CD4-positive, alpha-beta T cell treated with Interleukin-2 at 100 ng/mL for 4 hours (primary cell): ENCODE data around the gene ZNF423.

ENCODE experiments used
- DNase-seq: peaks from one replicate; pipeline ENCODE4 v3.0.0-alpha.2; 2020; ENCODE audit warnings: low spot score

ZNF423 gene

DNA sequence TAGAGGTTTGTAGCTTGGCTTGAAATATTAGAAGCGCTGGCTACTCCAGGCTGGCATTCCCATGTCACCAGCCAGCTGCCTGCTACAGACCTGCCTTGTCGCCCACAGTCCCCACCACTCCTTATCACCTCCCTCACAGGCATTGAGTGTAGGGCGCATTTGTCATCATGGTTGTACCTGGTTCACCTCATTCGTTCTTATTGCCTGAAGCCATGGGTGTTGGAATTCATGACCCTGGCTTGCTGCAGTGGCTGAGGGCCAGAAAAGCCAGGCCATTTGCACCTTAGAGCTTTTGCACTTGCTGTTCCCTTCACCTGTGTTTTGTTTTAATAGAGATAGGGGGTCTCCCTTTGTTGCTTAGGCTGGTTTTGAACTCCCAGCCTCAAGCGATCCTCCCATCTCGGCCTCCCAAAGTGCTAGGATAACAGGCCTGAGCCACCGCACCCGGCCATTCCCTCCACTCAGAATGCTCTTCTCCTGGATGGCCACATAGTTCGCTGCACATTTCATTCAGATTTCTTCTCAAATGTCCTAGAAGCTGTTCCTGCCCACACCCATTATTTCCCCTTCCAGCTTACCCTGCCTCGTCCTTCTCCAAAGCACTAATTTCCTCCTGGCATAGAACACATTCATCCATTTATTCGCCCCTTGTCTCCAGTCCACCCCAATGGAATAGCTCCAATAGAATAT, 384.7 kb downstream of the ZNF423 start:
- no peak for DNase-seq

DNA sequence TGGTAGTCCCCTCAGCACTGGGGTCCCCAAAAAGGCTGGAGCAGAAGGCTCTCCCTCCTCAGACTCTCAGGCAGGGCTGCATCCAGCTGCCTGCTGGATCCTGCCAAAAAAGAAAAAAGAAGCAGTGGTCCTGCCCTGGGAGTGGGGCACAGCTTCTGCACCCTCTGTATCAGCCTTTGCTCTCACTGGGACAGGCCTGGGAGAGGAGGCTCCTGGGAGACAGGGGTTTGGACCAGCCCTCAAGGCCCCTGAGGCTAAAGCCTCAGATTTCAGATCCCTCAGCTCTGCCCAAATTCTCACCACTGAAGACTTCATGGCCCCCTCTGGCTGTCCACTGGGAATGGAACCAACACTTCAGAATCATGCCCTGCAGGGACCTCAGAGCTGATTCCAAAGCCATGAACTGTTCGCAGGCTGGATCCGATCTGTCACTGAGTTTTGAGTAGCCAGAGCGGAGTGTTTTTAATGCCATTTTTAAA, 385.4 kb downstream of the ZNF423 start:
- DNase-seq, result no peak

DNA sequence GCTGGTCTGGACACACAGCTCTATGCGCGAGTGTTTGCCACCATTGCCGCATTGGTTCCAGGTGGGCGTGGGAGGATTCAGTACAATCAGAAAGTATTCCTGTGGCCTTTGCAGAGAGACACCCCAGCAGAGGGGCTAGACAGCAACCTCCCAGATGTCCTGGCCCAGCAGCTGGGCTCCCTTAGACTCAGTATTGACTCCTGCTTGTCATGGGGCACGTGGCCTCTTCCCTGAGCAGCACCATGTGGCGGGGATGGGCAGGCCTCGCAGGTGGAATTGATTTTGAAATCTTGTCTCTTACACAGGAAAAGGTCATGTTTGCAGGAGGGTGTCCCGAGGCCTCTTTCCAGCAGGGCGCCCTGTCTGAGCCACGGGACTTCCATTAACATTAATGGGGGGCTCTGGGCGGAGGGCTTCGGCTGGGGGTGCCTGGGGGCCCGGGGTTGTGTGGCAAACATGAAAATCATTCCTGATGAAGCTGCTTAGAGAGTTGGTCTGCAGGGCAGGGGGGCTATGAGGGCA, 385.9 kb downstream of the ZNF423 start:
- no peak for DNase-seq

DNA sequence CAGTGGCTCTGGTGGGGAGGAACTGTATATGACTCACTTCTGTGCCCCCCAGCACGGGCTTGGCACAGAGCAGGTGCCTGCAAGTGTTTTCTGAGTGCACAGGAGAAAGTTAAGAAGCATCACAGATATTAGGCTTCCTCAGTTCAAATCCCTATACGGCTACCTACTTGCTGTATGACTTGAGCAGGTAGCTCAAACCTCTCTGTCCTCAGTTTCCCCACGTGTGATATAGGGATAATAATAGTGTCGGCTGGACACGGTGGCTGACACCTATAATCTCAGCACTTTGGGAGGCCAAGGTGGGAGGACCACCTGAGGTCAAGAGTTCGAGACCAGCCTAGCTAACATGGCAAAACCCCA, 386.6 kb downstream of the ZNF423 start:
- DNase-seq, result no peak

DNA sequence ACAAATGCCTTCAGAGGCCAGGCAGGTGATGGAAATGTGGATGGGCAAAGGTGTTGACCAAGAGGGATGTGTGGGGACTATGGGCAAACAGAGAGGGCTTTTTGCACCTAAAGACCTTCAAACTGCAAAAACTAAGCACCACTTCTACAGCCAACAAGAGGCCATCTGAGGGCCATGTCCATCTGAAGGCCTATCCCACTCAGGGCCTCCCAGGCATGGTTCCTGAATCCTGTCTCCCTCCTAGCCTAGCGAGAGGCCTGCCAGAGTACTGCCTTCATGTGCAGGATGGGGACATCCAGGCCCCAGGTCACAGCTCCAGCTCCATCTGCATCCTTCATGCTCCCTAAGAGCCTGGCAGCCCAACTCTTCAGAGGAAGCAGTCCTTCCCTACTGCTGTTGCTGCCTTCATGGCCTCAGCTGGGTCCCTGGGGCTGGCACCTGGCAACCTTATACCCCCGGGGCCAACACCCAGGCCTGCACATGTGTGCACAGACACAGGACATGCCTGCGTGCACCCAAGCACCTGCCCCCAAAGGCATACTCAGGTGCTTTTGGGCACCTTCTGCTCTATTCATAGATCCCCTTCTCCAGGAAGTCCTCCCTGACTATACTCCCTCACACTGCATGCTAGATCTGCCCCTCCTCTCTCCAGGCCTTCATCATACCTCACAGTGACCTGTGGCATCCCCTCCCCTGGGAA, 387.2 kb downstream of the ZNF423 start:
- no peak for DNase-seq

DNA sequence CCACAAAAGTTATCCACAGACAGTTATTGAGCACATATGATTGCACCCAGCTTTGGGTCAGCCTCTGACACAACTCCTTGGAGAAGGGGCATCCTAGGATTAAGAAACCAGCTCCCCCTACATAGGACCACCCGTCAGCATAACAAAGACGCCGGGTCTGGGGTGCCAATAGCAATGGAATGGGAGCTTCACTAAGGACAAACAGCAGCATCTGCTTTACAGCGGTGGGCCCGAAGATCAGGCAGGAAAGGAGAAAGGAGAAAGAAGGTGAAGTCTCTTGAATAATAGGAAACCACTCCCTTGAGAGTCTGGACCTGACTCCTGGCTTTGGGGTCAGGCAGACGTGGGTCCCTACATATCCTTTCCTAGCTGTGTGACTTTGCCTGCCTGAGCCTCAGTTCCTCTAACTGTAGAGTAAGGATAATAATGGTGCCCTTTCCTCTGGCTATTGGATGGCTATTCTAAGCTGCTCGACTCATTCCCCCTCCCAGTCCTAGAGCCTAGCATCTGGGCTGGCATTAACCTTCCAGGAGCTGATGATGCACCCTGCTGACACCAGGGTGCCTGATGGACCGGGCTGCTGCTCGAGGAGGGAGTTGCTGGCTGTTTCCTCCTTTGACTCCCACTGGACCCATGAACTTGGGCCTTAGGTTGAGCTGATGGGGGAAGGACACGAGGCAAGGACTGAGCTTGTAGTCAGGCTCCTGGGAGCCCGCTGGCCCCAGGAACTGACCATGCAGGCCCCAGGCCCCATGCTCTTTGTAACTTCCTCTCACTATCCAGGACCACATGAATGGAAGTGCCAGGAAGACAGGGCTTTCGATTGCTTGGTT, 388.2 kb downstream of the ZNF423 start:
- no peak for DNase-seq

DNA sequence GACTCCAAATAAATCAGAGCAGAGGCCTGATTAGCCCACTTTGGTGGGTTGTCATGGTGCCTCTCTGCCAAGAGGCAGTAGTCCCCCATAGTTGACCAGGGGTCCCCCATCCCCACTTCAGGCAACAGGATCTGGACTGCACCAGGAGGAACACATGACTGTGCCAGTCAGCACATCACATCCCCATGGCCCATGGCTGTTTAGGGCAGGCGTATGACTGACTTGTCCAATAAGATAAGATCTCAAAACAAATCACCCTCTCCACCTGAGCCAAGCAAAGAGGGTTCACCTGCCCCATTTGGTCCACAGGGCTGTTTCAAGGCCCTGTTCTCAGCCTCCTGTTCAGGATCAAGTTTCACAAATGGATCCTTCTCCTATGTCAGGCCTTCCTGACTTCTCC, 389.0 kb downstream of the ZNF423 start:
- no peak for DNase-seq

DNA sequence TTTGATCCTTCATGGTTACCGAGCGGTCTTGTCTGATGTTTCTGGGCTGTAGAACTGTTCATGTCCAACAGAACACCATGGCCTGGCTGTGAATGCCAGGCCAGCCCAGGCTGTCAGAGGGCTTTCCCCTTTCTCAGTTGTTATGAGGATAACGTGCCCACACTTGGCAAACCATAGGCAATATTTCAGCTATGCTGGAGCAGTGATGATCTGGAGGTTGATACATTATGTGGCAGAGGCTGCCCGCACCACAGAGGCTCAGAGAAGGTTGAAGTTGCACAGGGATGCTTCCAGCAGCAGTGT, 389.4 kb downstream of the ZNF423 start:
- DNase-seq, result no peak

DNA sequence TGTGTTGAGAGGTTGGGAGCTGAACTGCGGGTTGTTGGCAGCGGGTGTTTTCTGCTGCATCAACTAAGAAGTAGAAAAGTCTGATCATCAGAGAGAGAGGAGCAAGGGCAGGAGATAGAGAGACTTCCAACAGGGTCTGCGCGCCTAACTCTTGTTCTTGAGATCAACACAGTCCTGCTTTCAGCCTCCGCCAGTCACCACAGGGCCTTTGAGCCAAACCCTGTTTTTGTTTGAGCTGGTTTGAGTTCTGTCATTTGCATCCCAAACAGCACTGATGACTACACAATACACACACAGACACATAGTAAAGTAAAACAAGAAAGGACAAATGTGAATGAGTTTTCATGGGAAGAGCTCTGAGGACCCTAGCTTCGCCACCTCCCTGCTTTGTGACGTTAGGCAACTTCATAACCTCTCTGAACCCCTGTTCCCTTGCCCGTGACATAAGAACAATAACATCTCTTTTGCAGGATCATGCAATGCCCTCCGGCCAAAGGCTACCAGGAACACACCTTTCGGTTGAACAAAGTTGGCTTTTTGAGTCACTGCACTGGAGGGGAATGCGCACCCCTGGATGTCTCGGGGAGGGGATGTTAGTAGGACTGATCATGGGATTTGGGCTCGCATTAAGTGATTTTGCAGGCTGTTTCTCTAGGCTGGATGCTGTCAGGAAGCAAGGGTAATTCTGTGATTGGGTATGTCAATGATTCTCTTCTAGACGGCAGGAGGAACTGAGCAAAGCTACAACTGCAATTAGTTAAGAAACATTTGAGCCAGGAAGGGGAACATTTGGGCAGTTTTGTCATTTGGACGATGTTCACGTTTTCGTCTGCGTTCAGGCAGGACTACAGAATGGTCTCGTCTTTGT, 390.0 kb downstream of the ZNF423 start:
- DNase-seq, result no peak

DNA sequence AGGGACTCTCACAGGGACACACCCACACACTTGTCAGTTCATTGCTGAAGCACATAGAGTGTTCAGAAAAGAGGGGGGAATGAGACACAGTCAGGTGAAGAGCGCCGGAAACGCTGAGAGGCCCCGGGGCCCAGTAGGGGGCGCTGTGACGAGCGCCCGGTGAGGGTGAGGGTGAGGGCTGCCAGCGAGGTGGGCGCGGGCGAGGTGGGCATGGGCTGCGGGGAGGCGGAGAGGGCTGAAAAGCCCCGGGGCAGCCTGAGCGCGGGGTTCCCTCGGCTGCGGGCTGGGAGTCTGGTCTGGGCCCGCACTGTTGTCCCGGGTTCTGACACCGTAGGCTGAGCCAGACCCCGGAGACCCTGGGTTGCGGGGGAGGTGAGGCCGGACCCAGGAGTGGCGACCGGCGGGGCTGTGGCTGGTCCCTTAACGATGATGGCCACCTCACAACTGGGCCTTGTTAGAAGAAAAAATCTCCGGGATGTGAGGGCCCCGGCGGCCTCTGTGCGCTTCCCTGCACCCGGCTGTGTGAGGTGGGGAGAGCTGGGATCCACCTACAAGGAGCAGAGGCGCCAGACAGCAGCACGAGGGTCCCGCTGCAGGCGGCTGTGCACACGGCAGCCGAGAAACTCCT, 390.9 kb downstream of the ZNF423 start:
- no peak for DNase-seq

DNA sequence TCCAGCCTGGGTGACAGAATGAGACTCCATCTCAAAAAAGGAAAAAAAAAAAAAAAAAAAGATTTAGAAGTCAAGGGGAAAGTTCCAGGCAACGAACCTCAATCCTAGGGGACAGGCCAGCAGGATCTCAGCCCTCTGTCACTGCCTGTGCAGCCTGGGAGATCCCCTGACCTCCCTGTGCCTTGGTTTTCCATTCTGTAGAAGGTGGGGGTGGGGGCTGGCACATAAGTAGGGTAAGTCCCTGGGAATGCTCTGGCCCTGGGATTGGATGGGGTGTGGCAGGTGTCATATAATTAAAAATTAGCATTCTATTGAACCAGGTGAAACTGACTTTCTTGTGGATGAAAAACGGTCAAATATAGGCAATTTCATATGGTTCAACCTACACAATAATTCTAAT, 391.8 kb downstream of the ZNF423 start:
- DNase-seq, result no peak

DNA sequence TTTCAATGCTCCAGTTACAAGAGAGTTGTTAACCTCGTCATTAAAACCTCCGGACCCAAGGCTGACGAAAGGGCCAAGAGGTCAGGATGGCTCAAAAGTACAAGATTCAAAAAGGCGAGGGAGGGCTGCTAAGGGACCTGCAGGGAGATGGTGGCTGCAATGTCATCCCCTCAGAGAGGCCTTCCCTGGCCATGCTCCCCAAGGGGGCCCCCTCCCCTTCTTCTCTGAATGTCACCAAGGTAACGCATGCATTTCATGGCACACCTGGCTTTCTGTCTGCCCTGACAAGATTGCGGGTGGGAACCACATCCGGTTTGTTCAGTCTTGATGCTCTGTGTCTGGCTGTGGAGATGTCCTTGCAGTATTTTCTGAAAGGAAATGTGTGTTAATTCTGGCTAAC, 392.4 kb downstream of the ZNF423 start:
- peak; percentile 78 for DNase-seq

DNA sequence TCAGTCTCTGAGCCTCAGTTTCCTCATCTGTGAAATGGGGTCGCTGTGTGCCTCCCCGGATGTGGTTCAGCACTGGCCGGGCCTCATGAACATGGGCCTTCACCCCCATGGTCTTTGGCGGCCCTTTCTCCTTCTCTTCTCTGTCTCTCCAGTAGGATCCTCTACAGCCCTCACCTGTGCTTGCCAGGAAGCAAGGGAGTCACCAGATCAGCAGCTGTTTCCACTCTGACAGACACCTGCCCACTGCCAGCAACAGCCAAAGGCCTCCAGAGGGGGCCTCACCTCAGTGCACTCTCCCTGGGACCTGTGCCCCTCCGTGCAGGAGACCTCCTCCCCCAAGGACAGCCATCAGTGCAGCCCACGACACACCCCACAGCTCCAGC, 392.9 kb downstream of the ZNF423 start:
- no peak for DNase-seq

DNA sequence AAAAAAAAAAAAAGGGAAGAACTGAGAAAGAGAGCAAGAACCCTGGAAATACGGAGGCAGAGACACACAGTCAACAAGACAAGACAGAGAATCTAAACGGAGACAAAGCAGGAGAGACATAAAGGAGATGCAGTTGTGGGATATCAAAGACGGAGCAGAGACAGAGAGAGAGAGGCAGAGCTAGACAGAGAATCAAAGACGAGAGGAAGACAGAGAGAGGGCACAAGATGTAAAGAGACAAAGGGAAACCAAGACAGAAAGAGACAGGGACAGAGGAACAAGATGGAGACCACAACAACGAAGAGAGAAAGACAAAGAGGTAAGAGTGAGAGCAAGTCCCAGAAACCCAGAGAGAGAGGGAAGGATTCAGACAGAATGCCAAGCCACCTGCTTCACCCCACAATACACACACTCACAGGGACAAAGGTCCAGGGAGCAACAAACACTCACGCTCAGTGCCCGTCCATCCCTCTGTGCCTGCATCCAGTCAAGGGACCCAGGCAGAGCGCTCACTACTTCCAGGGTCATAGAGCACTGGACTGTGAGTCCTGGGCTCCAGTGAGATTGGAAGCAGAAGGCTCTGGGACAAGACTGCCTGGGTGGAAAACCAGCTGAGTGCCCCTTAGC, 393.4 kb downstream of the ZNF423 start:
- DNase-seq, result no peak

DNA sequence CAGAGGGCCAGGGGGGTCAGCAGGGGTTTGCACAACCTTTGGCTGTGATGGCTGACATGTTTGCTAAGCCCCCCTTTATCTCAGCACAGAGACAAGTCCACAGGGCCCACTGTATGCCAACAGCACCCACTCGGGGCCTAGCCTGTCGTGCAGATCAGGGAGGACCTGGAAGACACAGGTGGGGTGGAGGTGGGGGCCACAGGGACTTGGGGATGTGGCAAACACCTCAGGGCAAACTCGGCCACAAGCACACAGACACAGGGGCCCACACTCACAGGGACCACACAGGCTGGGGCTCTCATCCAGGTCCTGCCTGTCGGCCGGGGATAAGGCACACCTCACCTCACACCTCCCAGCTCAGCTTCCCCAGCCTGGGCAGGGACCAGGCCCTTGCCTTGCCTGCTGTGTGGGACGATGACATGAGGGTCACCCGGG, 394.4 kb downstream of the ZNF423 start:
- DNase-seq, result no peak

DNA sequence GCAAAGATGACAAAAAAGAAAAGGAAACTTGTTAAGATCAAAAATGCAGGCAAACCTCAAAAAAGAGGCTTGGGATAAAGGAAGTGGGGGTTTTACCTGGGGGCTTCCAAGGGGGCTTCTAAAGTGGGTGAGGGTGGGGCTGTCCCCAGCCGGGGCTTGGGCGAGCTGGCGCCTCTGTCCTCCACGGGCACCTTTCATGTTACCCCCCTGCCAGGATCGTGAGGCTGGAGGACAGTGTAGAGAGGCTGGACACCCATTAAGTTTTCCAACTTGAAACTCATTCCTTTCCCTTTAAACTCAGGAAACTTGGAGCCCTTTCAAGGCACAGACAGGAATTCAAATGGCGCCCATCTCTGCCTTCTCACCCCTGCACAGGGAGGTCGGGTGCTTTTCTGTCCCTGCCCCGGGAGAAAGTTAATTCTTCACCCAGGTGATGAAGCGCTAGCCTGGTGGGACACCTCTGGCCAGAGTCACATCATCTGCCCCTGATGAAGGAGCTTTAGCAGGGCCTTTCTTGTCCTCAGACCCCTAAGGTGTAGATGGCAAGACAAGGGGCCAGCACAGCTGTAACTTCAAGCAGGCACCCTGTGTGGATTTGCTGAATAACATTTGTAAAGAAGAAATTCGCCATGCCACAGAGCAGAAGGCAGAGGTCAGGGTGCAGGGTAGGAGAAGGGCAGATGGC, 395.0 kb downstream of the ZNF423 start:
- DNase-seq, result no peak

DNA sequence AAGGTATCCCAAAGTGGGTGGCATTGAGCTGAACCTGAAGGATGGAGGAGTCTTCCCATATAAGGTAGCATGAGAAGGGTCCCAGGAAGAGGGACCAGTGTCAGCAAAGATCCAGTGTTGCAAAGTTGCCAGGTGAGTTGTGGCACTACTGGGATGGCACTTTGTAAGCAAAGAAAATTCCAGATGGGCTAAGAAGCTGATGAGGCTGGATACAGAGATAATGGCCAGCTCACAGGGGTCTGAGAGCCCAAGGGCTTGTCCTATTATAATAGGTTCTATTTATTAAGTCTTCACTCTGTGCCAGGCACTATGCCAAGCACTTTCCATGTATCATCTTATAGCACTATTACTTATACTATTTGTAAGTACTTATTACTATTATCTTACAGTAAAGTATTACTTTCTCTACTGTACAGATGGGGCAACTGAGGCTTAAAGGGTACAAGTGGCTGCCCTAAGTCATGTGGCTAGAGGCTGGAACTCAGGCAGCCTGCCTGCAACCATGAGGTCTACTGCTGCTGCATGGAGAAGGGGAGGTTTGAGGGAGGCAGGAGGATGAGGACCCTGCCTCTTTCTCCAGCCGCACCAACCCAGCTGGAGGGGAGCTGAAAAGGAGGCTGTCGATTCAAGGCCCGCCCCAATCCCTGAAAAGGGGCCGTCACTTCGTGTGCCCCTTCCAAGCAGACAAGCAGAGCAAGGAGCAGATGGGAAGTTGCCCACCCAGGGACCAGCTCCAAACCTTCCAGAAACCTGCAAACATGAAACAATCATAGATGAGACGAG, 395.8 kb downstream of the ZNF423 start:
- DNase-seq, result no peak

DNA sequence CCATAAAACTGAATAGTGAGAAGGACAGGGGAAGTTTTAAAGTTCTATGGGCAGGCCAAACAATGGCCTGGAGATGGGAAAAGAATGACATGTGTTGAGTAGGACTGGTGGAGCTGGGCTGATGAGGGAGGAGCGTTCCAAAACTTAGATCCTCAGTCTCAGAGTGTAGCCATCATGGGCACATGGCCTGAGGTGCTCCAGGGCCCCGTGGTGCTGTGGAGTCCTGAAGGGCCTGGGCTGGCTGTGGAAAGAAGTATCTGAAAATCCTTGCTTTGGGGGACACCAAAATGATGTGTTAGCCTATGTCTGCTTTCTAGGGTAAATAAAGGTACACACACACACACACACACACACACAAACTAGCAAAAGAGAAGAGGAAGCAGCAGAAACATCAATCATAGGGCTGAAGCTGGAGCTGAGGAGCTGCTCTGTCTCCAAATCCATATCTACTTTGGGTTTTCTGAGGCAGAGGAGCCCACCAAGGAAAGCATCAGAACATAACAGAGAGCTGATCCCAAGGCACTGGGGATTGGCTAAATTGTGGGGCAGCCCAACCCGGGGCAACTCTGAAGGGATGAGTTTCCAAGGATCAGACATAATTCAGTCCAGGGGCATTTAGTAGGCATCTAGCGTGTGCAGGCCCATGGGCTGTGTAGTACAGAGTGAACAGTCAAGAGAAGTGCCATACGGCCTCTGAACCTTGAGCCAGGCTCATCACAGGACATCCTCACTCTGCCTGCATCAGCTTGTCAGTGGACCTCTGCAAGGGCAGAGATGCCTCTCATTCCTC, 397.1 kb downstream of the ZNF423 start:
- no peak for DNase-seq

DNA sequence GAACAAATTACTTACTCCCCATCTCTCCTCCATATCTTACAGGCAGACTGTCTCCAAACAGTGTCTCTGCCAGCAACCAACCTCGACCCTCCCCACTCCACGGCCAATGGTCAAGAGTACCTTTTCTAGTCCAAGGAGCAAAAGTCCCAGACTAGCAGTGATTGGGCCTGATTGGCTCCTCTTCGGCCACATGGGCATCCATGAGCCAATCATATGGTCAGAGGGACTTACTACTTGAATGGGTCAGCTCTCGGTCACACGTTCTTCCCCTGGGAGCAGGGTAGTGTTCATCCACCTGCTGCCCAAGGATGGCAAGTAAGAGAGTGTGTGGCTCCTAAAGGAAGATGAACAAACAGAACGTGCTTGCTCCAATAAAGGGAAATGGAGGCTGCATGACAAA, 397.7 kb downstream of the ZNF423 start:
- DNase-seq, result no peak
